Activated CD4-positive, alpha-beta T cell treated with anti-CD3 and anti-CD28 coated beads, Interleukin-2, amount 10 ng/mL, durations not matched to agents 7 days and 5 days (primary cell): Measurements from ENCODE around the gene SMC1B. TPM values are rescaled to one million over a fixed set of nuclear protein-coding genes. Genes with fewer than 3 reads are reported as not detected.

Experiments used
- CTCF ChIA-PET: fragments of 350-600 bp; sonication (Branson Sonifier 250); formaldehyde crosslinking; loops from one replicate; lab custom pipeline; 2021; ENCODE audit warnings: antibody characterized with exemption; lab: Charles Lee
- POLR2A ChIA-PET: fragments of 350-600 bp; sonication (Branson Sonifier 250); formaldehyde crosslinking; loops from one replicate; lab custom pipeline; 2021; ENCODE audit warnings: antibody characterized with exemption; lab: Charles Lee
- DNase-seq: peaks from one replicate; pipeline ENCODE4 v3.0.0-alpha.2; 2020
- H3K27ac Mint-ChIP-seq: one replicate; pipeline ENCODE4 v1.8.0; 2021; ENCODE audit warnings: mild to moderate bottlenecking, moderate library complexity, mixed read lengths
- H3K27me3 Mint-ChIP-seq: one replicate; pipeline ENCODE4 v1.8.0; 2021; ENCODE audit warnings: mixed read lengths
- H3K36me3 Mint-ChIP-seq: one replicate; pipeline ENCODE4 v1.8.0; 2021; ENCODE audit warnings: low read depth, mixed read lengths
- H3K4me1 Mint-ChIP-seq: one replicate; pipeline ENCODE4 v1.8.0; 2021; ENCODE audit warnings: mixed read lengths
- H3K4me3 Mint-ChIP-seq: one replicate; pipeline ENCODE4 v1.8.0; 2021; ENCODE audit warnings: mild to moderate bottlenecking, moderate library complexity, mixed read lengths
- H3K9me3 Mint-ChIP-seq: one replicate; pipeline ENCODE4 v1.8.0; 2021; ENCODE audit warnings: mixed read lengths
- total RNA-seq, 2 experiments: library from RNA; stranded (reverse); gene quantifications; one replicate each; pipeline ENCODE4 v1.2.3, GENCODE V29; 2021

SMC1B gene
- total RNA-seq, 2 experiments from 2014 or later: 0.58 to 0.64 TPM

GRCh38 chr22:45425531-45426265, 12.3 kb upstream of the SMC1B start:
- ChIA-PET POLR2A (no interaction called here), CTCF (interaction anchor here (0.7 kb wide), 1 partner anchor 735 kb away, joined by 4 read pairs; no protein-coding TSS in a partner anchor)
- peaks cover 3% of the 10 kb centered on the region for H3K36me3 Mint-ChIP-seq
- DNase-seq: no peak
- no peak overlapping the region for H3K4me3 Mint-ChIP-seq
- H3K4me1 Mint-ChIP-seq: no peaks in the 10 kb centered on the region
- peaks cover 3% of the 10 kb centered on the region for H3K27me3 Mint-ChIP-seq
- peaks cover 9% of the 10 kb centered on the region for H3K9me3 Mint-ChIP-seq
- H3K27ac Mint-ChIP-seq: no peak overlapping the region

GRCh38 chr22:45425101-45425500, 11.7 kb upstream of the SMC1B start:
- Mint-ChIP-seq H3K4me3 (no peak overlapping the region), H3K36me3 (peaks cover 3% of the 10 kb centered on the region), H3K4me1 (no peaks in the 10 kb centered on the region), H3K27ac (no peak overlapping the region), H3K9me3 (peaks cover 9% of the 10 kb centered on the region), H3K27me3 (peaks cover 3% of the 10 kb centered on the region)
- DNase-seq: no peak
- ChIA-PET CTCF (interaction anchor here (0.7 kb wide), 1 partner anchor 736 kb away, joined by 4 read pairs; no protein-coding TSS in a partner anchor), POLR2A (no interaction called here)

- no peaks in the 10 kb centered on the region for H3K4me1 Mint-ChIP-seq
- H3K27me3 Mint-ChIP-seq: peaks cover 3% of the 10 kb centered on the region
- CTCF ChIA-PET: no interaction called here
- H3K27ac Mint-ChIP-seq: no peak overlapping the region
- DNase-seq: no peak
- H3K9me3 Mint-ChIP-seq: peaks cover 9% of the 10 kb centered on the region
- H3K36me3 Mint-ChIP-seq: peaks cover 3% of the 10 kb centered on the region
- POLR2A ChIA-PET: no interaction called here
- no peak overlapping the region for H3K4me3 Mint-ChIP-seq
Observed at GRCh38 chr22:45424241-45424731, 10.9 kb upstream of the SMC1B start.

GRCh38 chr22:45423524-45423923, 10.1 kb upstream of the SMC1B start:
- H3K27ac Mint-ChIP-seq: no peak overlapping the region
- ChIA-PET CTCF (interaction anchor here (0.6 to 3.0 kb wide), 3 partner anchors 11 to 356 kb away, joined by 3 to 6 read pairs (median 3); no protein-coding TSS in a partner anchor), POLR2A (no interaction called here)
- peaks cover 10% of the 10 kb centered on the region for H3K36me3 Mint-ChIP-seq
- peaks cover 3% of the 10 kb centered on the region for H3K27me3 Mint-ChIP-seq
- DNase-seq: no peak
- H3K4me1 Mint-ChIP-seq: no peaks in the 10 kb centered on the region
- H3K4me3 Mint-ChIP-seq: no peak overlapping the region
- H3K9me3 Mint-ChIP-seq: peaks cover 9% of the 10 kb centered on the region

- no peaks in the 10 kb centered on the region for H3K4me1 Mint-ChIP-seq
- H3K27me3 Mint-ChIP-seq: no peaks in the 10 kb centered on the region
- DNase-seq: no peak
Observed at GRCh38 chr22:45422237-45422983, 9.0 kb upstream of the SMC1B start.

GRCh38 chr22:45421349-45422055, 8.1 kb upstream of the SMC1B start:
- H3K27me3 Mint-ChIP-seq: no peaks in the 10 kb centered on the region
- no peak overlapping the region for H3K27ac Mint-ChIP-seq
- H3K4me1 Mint-ChIP-seq: no peaks in the 10 kb centered on the region
- ChIA-PET POLR2A (no interaction called here), CTCF (interaction anchor here (0.9 to 3.0 kb wide), 3 partner anchors 13 to 151 kb away, joined by 3 to 6 read pairs (median 3); no protein-coding TSS in a partner anchor)
- peaks cover 4% of the 10 kb centered on the region for H3K9me3 Mint-ChIP-seq
- H3K36me3 Mint-ChIP-seq: peaks cover 10% of the 10 kb centered on the region
- no peak for DNase-seq
- H3K4me3 Mint-ChIP-seq: no peak overlapping the region

More at GRCh38 chr22:45422237-45422983, 9.0 kb upstream of the SMC1B start:
- peaks cover 9% of the 10 kb centered on the region for H3K9me3 Mint-ChIP-seq
- CTCF ChIA-PET: interaction anchor here (0.9 to 3.0 kb wide), 4 partner anchors 12 to 322 kb away, joined by 3 to 6 read pairs (median 3); no protein-coding TSS in a partner anchor
- POLR2A ChIA-PET: no interaction called here
- H3K36me3 Mint-ChIP-seq: peaks cover 10% of the 10 kb centered on the region
- H3K27ac Mint-ChIP-seq: no peak overlapping the region
- H3K4me3 Mint-ChIP-seq: no peak overlapping the region

- no peak for DNase-seq
- no peaks in the 10 kb centered on the region for H3K9me3 Mint-ChIP-seq
- no peak overlapping the region for H3K4me3 Mint-ChIP-seq
- POLR2A ChIA-PET: interaction anchor here (0.6 kb wide), 1 partner anchor 833 kb away, joined by 11 read pairs; no protein-coding TSS in a partner anchor
- CTCF ChIA-PET: no interaction called here
- peaks cover 10% of the 10 kb centered on the region for H3K36me3 Mint-ChIP-seq
- no peak overlapping the region for H3K27ac Mint-ChIP-seq
- no peaks in the 10 kb centered on the region for H3K27me3 Mint-ChIP-seq
- peaks cover 3% of the 10 kb centered on the region for H3K4me1 Mint-ChIP-seq
Observed at GRCh38 chr22:45420539-45420938, 7.1 kb upstream of the SMC1B start.

- Mint-ChIP-seq H3K9me3 (no peaks in the 10 kb centered on the region), H3K27ac (no peak overlapping the region), H3K36me3 (peaks cover 10% of the 10 kb centered on the region), H3K4me3 (no peak overlapping the region), H3K4me1 (peaks cover 4% of the 10 kb centered on the region), H3K27me3 (no peaks in the 10 kb centered on the region)
- ChIA-PET POLR2A (interaction anchor here (0.6 kb wide), 1 partner anchor 834 kb away, joined by 11 read pairs; no protein-coding TSS in a partner anchor), CTCF (no interaction called here)
- no peak for DNase-seq
Observed at GRCh38 chr22:45420011-45420410, 6.6 kb upstream of the SMC1B start.

- no peak for DNase-seq
- peaks cover 15% of the 10 kb centered on the region for H3K36me3 Mint-ChIP-seq
- H3K4me3 Mint-ChIP-seq: no peak overlapping the region
- ChIA-PET CTCF (no interaction called here), POLR2A (no interaction called here)
- H3K27me3 Mint-ChIP-seq: no peaks in the 10 kb centered on the region
- no peaks in the 10 kb centered on the region for H3K9me3 Mint-ChIP-seq
- H3K4me1 Mint-ChIP-seq: peaks cover 14% of the 10 kb centered on the region
- no peak overlapping the region for H3K27ac Mint-ChIP-seq
Observed at GRCh38 chr22:45418770-45419138, 5.4 kb upstream of the SMC1B start.

GRCh38 chr22:45418056-45418769, 4.8 kb upstream of the SMC1B start:
- no peak overlapping the region for H3K4me3 Mint-ChIP-seq

GRCh38 chr22:45413013-45413367, 409 bp downstream of the SMC1B start:
- H3K4me3 Mint-ChIP-seq: peak overlapping the region; percentile 57
- no peak for DNase-seq
- H3K4me1 Mint-ChIP-seq: peaks cover 24% of the 10 kb centered on the region
- H3K27me3 Mint-ChIP-seq: peaks cover 3% of the 10 kb centered on the region
- H3K27ac Mint-ChIP-seq: peak overlapping the region; percentile 88
- H3K9me3 Mint-ChIP-seq: no peaks in the 10 kb centered on the region
- H3K36me3 Mint-ChIP-seq: peaks cover 12% of the 10 kb centered on the region
- ChIA-PET CTCF (interaction anchor here (0.5 to 0.9 kb wide), 2 partner anchors 15 to 153 kb away, joined by 3 to 4 read pairs; no protein-coding TSS in a partner anchor), POLR2A (no interaction called here)

More at GRCh38 chr22:45418056-45418769, 4.8 kb upstream of the SMC1B start:
- ChIA-PET CTCF (no interaction called here), POLR2A (no interaction called here)
- DNase-seq: no peak
- Mint-ChIP-seq H3K27ac (no peak overlapping the region), H3K36me3 (peaks cover 15% of the 10 kb centered on the region), H3K9me3 (no peaks in the 10 kb centered on the region), H3K27me3 (no peaks in the 10 kb centered on the region), H3K4me1 (peaks cover 19% of the 10 kb centered on the region)

- ChIA-PET POLR2A (no interaction called here), CTCF (no interaction called here)
- H3K36me3 Mint-ChIP-seq: peaks cover 5% of the 10 kb centered on the region
- H3K27me3 Mint-ChIP-seq: peaks cover 8% of the 10 kb centered on the region
- no peak overlapping the region for H3K4me3 Mint-ChIP-seq
- no peak for DNase-seq
- H3K4me1 Mint-ChIP-seq: peaks cover 5% of the 10 kb centered on the region
- H3K27ac Mint-ChIP-seq: no peak overlapping the region
- no peaks in the 10 kb centered on the region for H3K9me3 Mint-ChIP-seq
Observed at GRCh38 chr22:45407793-45408192, 5.6 kb downstream of the SMC1B start.
